HL-60 (cell line): Measurements from ENCODE around the gene MEIOSIN.

Experiments used
- DNase-seq, 2 experiments: peaks; one replicate each; pipeline ENCODE4 v3.0.0-alpha.2; 2010 to 2020; ENCODE audit warnings: low read depth in 1 of 2, low spot score in 1 of 2
- H3K27ac ChIP-seq: fragments of 250-450 bp; sonication (Bioruptor Pico); replicated peaks from 2 replicates; pipeline ENCODE4 v1.5.1; 2020; ENCODE audit warnings: mild to moderate bottlenecking, moderate library complexity
- H3K27me3 ChIP-seq: fragments of 250-450 bp; sonication (Bioruptor Pico); 2 replicates; pipeline ENCODE4 v1.5.1; 2021; ENCODE audit warnings: mild to moderate bottlenecking, moderate library complexity; ENCODE audit not compliant: insufficient read depth, poor library complexity, severe bottlenecking
- H3K4me3 ChIP-seq: replicated peaks from 2 replicates; pipeline ENCODE4 v1.5.1; 2011; ENCODE audit warnings: mild to moderate bottlenecking, control low read depth, low read length; ENCODE audit not compliant: insufficient read depth
- CTCF ChIP-seq: IDR thresholded peaks from one replicate; pipeline ENCODE4 v1.5.1; 2011; ENCODE audit warnings: low read length, control low read depth, inconsistent platforms; ENCODE audit not compliant: insufficient read depth
- GABPA ChIP-seq: IDR thresholded peaks from 2 replicates; pipeline ENCODE4 v1.6.1; 2012; ENCODE audit warnings: low read depth
- POLR2AphosphoS5 ChIP-seq: IDR thresholded peaks from 2 replicates; pipeline ENCODE4 v1.6.1; 2012; ENCODE audit warnings: low read depth
- SPI1 ChIP-seq: IDR thresholded peaks from 2 replicates; pipeline ENCODE4 v1.6.1; 2012; ENCODE audit warnings: low read depth, mild to moderate bottlenecking, borderline replicate concordance
- TF ChIP-seq, protein P1 (sequence below): IDR thresholded peaks from 2 replicates; pipeline ENCODE4 v1.6.1; 2012; ENCODE audit warnings: low read depth; ENCODE audit not compliant: insufficient replicate concordance

MEIOSIN gene

GRCh38 chr19:45761714-45762113 is 28.5 kb downstream of the MEIOSIN start:
- TF ChIP-seq SPI1 (no peak), CTCF (no peak), GABPA (no peak), POLR2AphosphoS5 (no peak)
- TF ChIP-seq, protein P1, sequence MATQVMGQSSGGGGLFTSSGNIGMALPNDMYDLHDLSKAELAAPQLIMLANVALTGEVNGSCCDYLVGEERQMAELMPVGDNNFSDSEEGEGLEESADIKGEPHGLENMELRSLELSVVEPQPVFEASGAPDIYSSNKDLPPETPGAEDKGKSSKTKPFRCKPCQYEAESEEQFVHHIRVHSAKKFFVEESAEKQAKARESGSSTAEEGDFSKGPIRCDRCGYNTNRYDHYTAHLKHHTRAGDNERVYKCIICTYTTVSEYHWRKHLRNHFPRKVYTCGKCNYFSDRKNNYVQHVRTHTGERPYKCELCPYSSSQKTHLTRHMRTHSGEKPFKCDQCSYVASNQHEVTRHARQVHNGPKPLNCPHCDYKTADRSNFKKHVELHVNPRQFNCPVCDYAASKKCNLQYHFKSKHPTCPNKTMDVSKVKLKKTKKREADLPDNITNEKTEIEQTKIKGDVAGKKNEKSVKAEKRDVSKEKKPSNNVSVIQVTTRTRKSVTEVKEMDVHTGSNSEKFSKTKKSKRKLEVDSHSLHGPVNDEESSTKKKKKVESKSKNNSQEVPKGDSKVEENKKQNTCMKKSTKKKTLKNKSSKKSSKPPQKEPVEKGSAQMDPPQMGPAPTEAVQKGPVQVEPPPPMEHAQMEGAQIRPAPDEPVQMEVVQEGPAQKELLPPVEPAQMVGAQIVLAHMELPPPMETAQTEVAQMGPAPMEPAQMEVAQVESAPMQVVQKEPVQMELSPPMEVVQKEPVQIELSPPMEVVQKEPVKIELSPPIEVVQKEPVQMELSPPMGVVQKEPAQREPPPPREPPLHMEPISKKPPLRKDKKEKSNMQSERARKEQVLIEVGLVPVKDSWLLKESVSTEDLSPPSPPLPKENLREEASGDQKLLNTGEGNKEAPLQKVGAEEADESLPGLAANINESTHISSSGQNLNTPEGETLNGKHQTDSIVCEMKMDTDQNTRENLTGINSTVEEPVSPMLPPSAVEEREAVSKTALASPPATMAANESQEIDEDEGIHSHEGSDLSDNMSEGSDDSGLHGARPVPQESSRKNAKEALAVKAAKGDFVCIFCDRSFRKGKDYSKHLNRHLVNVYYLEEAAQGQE = no peak
- Histone ChIP-seq H3K27me3 (peaks cover 18% of the 10 kb centered on the region), H3K4me3 (no peak overlapping the region), H3K27ac (no peak overlapping the region)
- no peak for DNase-seq

- H3K4me3 ChIP-seq = no peak overlapping the region
- TF ChIP-seq POLR2AphosphoS5 = no peak
- no peak for TF ChIP-seq GABPA
- no peak for DNase-seq
- no peak overlapping the region for H3K27ac ChIP-seq
- peaks cover 29% of the 10 kb centered on the region for H3K27me3 ChIP-seq
Measured at GRCh38 chr19:45762870-45763631, 29.8 kb downstream of the MEIOSIN start.

- DNase-seq = no peak
- Histone ChIP-seq H3K4me3 (no peak overlapping the region), H3K27ac (no peak overlapping the region), H3K27me3 (peaks cover 32% of the 10 kb centered on the region)
- TF ChIP-seq CTCF = no peak
- TF ChIP-seq SPI1 = no peak
- TF ChIP-seq, protein P1 = no peak
- no peak for TF ChIP-seq POLR2AphosphoS5
- no peak for TF ChIP-seq GABPA
Measured at GRCh38 chr19:45763691-45764294, 30.6 kb downstream of the MEIOSIN start.

GRCh38 chr19:45764475-45764874 is 31.2 kb downstream of the MEIOSIN start:
- H3K27me3 ChIP-seq = peaks cover 32% of the 10 kb centered on the region
- H3K4me3 ChIP-seq = no peak overlapping the region
- no peak overlapping the region for H3K27ac ChIP-seq
- DNase-seq = no peak
- no peak for TF ChIP-seq POLR2AphosphoS5
- no peak for TF ChIP-seq CTCF
- TF ChIP-seq, protein P1 = no peak
- TF ChIP-seq GABPA = no peak
- no peak for TF ChIP-seq SPI1
